AG04450 (cell line): ENCODE measurements around the gene DNAJB13. TPM values are rescaled to one million over a fixed set of nuclear protein-coding genes. Genes with fewer than 3 reads are reported as not detected.
"Not testable (repeated sequence)": the region's sequence is repeated elsewhere in the genome, so short reads cannot be mapped to it uniquely, and the experiment has no call there.

Source experiments
- CTCF ChIA-PET: fragments of 300-600, 350-600 bp; formaldehyde crosslinking; extraction: SDS; loops from one replicate; lab custom pipeline; 2022; ENCODE audit warnings: antibody characterized with exemption, inconsistent platforms; lab: Charles Lee
- POLR2A ChIA-PET: fragments of 350-600 bp; formaldehyde crosslinking; extraction: SDS; loops from one replicate; lab custom pipeline; 2021; ENCODE audit warnings: antibody characterized with exemption, inconsistent platforms; lab: Yijun Ruan, JAX
- DNase-seq: peaks from one replicate; pipeline ENCODE4 v3.0.0-alpha.2; 2011; ENCODE audit warnings: low read depth, low spot score
- H3K27ac ChIP-seq: one replicate; pipeline ENCODE4 v1.5.1; 2012; ENCODE audit warnings: low read depth, low read length, control low read depth
- H3K27me3 ChIP-seq: one replicate; pipeline ENCODE4 v1.6.0; 2012; ENCODE audit warnings: low read length; ENCODE audit not compliant: control insufficient read depth, insufficient read depth
- H3K4me3 ChIP-seq: 2 replicates; pipeline ENCODE4 v1.5.1; 2011; ENCODE audit warnings: mild to moderate bottlenecking, low read depth, low read length, control low read depth
- H3K9me3 ChIP-seq: 2 replicates; pipeline ENCODE4 v1.5.1; 2012; ENCODE audit warnings: low read length; ENCODE audit not compliant: control insufficient read depth, insufficient read depth
- polyA plus RNA-seq: library from polyadenylated mRNA; depleted of rRNA; stranded (reverse); fragments of >200 nt; gene quantifications from 2 replicates; pipeline ENCODE4 v1.2.3, GENCODE V29; 2011
- TF ChIP-seq, protein P1 (sequence below): IDR thresholded peaks from 2 replicates; pipeline ENCODE4 v1.5.1; 2011; ENCODE audit warnings: low read depth, low read length, control low read depth, inconsistent platforms

The DNAJB13 gene
- polyA plus RNA-seq, 1 experiment: 0.11 TPM

GRCh38 chr11:73931951-73932350, 18.9 kb upstream of the DNAJB13 start:
- TF ChIP-seq, protein P1, sequence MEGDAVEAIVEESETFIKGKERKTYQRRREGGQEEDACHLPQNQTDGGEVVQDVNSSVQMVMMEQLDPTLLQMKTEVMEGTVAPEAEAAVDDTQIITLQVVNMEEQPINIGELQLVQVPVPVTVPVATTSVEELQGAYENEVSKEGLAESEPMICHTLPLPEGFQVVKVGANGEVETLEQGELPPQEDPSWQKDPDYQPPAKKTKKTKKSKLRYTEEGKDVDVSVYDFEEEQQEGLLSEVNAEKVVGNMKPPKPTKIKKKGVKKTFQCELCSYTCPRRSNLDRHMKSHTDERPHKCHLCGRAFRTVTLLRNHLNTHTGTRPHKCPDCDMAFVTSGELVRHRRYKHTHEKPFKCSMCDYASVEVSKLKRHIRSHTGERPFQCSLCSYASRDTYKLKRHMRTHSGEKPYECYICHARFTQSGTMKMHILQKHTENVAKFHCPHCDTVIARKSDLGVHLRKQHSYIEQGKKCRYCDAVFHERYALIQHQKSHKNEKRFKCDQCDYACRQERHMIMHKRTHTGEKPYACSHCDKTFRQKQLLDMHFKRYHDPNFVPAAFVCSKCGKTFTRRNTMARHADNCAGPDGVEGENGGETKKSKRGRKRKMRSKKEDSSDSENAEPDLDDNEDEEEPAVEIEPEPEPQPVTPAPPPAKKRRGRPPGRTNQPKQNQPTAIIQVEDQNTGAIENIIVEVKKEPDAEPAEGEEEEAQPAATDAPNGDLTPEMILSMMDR: no peak
- H3K27me3 ChIP-seq: no peaks in the 10 kb centered on the region
- H3K27ac ChIP-seq: no peak overlapping the region
- DNase-seq: no peak
- CTCF ChIA-PET: interaction anchor here (1.1 to 1.6 kb wide), 13 partner anchors 9 to 581 kb away, joined by 3 to 14 read pairs (median 3); partner anchors contain the start of gene RAB6A
- H3K4me3 ChIP-seq: no peak overlapping the region
- peaks cover 3% of the 10 kb centered on the region; the same call in 1 of the 2 replicates for H3K9me3 ChIP-seq
- POLR2A ChIA-PET: interaction anchor here (1.7 kb wide), 1 partner anchor 171 kb away, joined by 3 read pairs; the partner anchor contains the start of gene RAB6A

DNA sequence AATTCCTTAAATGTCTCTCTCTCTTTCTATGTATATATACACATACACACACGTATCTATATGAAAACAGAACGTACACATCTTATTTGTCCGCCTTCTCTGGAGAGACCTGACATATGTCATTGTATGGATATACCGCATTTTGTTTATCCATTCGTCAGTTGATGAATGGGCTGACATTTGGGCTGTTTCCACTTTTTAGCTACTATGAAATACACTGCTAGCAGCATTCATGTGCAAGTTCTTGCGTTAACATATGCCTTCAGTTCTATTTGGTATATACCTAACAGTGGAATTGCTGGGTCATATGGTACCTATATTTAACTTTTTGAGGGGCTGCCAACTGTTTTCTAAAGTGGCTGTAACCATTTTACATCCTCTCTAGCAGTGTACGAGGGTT, 18.0 kb upstream of the DNAJB13 start:
- no peak for DNase-seq
- Histone ChIP-seq H3K9me3 (peaks cover 7% of the 10 kb centered on the region; the same call in 1 of the 2 replicates), H3K27ac (no peak overlapping the region), H3K4me3 (no peak overlapping the region), H3K27me3 (no peaks in the 10 kb centered on the region)
- TF ChIP-seq, protein P1: no peak
- POLR2A ChIA-PET: no interaction called here
- CTCF ChIA-PET: no interaction called here

- CTCF ChIA-PET, H3K27me3 ChIP-seq, H3K27ac ChIP-seq, H3K4me3 ChIP-seq, DNase-seq, POLR2A ChIA-PET: not testable (repeated sequence)
- H3K9me3 ChIP-seq: peaks cover 20% of the 10 kb centered on the region
Measured at GRCh38 chr11:73936047-73936446, 14.8 kb upstream of the DNAJB13 start.

DNA sequence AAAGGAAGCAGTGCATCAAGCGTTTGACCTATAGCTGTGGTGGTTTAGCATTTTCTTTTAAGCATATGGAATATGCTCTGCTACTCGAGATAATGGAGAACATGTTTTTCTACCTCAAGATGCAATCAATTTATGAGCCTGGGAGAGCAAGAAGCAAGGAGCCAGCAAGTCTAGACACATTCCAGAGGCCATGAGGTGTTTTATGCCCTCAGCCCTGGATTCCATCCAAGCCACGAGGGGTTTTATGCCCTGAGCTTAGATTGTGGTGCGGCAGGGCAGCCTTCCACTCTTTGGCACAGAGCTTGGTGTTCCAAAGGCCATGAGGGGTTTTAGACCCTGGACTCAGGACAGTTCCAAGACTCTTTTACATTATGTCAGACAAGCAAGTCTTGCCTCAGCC, 11.7 kb upstream of the DNAJB13 start:
- no peak for DNase-seq
- Histone ChIP-seq H3K27ac (no peak overlapping the region), H3K27me3 (no peaks in the 10 kb centered on the region), H3K9me3 (peaks cover 24% of the 10 kb centered on the region), H3K4me3 (no peak overlapping the region)
- TF ChIP-seq, protein P1: no peak
- ChIA-PET CTCF (no interaction called here), POLR2A (no interaction called here)

- no peak overlapping the region for H3K4me3 ChIP-seq
- TF ChIP-seq, protein P1: no peak
- H3K9me3 ChIP-seq: peaks cover 24% of the 10 kb centered on the region
- DNase-seq: no peak
- peaks cover 3% of the 10 kb centered on the region for H3K27me3 ChIP-seq
- ChIA-PET CTCF (interaction anchor here (1.4 kb wide), 1 partner anchor 10 kb away, joined by 7 read pairs; no protein-coding TSS in a partner anchor), POLR2A (no interaction called here)
- H3K27ac ChIP-seq: no peak overlapping the region
Measured at GRCh38 chr11:73940801-73941570, 9.8 kb upstream of the DNAJB13 start.
